Small intestine (tissue), 7 donors: ENCODE data around the gene DNAJA1. TPM values are rescaled to one million over a fixed set of nuclear protein-coding genes. Genes with fewer than 3 reads are reported as not detected.

Experiments
- DNase-seq, 2 donors: peaks; one replicate each; pipeline versions ENCODE4 v3.0.0 to v3.0.0-alpha.2; 2013
- FAIRE-seq: peaks from 2 replicates; lab custom pipeline; 2012; peaks lifted over from hg19 to GRCh38; lab: Jason Lieb, UNC
- H3K27ac ChIP-seq, 3 donors: one replicate each; pipeline ENCODE4 v1.5.1; 2013; ENCODE audit warnings: low read length in 2 of 3, mild to moderate bottlenecking in 2 of 3, control low read depth in 1 of 3, inconsistent platforms in 1 of 3, low read depth in 1 of 3, moderate library complexity in 1 of 3
- H3K27me3 ChIP-seq, 3 donors: one replicate each; pipeline ENCODE4 v1.6.1; 2013; ENCODE audit warnings: low read length in 3 of 3, inconsistent platforms in 1 of 3; ENCODE audit not compliant: control insufficient read depth in 3 of 3, insufficient read depth in 3 of 3
- H3K36me3 ChIP-seq, 3 donors: one replicate each; pipeline ENCODE4 v1.6.1; 2013; ENCODE audit warnings: low read length in 3 of 3, inconsistent platforms in 1 of 3, low read depth in 1 of 3, mild to moderate bottlenecking in 1 of 3, moderate library complexity in 1 of 3; ENCODE audit not compliant: control insufficient read depth in 3 of 3, insufficient read depth in 2 of 3
- H3K4me1 ChIP-seq, 3 donors: one replicate each; pipeline ENCODE4 v1.6.1; 2013; ENCODE audit warnings: low read length in 2 of 3, inconsistent platforms in 1 of 3, low read depth in 1 of 3, mild to moderate bottlenecking in 1 of 3, moderate library complexity in 1 of 3; ENCODE audit not compliant: control insufficient read depth in 3 of 3, insufficient read depth in 2 of 3
- H3K4me3 ChIP-seq, 3 donors: one replicate each; pipeline ENCODE4 v1.5.1; 2013; ENCODE audit warnings: low read length in 3 of 3, control low read depth in 1 of 3, inconsistent platforms in 1 of 3, low read depth in 1 of 3, mild to moderate bottlenecking in 1 of 3, moderate library complexity in 1 of 3
- H3K9me3 ChIP-seq, 2 donors: one replicate each; pipeline ENCODE4 v1.6.1; 2013; ENCODE audit warnings: low read depth in 1 of 2, low read length in 1 of 2; ENCODE audit not compliant: control insufficient read depth in 2 of 2, insufficient read depth in 1 of 2
- WGBS, 3 donors: extraction: QIAGEN DNeasy Blood & Tissue Kit; methylation state at CpG; one replicate each; pipeline ENCODE4 v1.1.7; 2013; 5-methylcytosine and 5-hydroxymethylcytosine counted together
- polyA plus RNA-seq, 4 donors: library from polyadenylated mRNA; stranded (reverse) in 3 of 4; unstranded in 1 of 4; fragments of 200-250 nt in 3 of 4; fragments of 120-200 nt in 1 of 4; gene quantifications; one replicate each; pipeline versions ENCODE4 v1.2.1 to v1.2.3, GENCODE V29; 2013
- donor health status: healthy with polysubstance abuse.
- donor health status: control.
- donor health status: control.
- donor health status: Bipolar disorder and iron deficiency.
- donor health status: healthy.

Gene DNAJA1
- polyA plus RNA-seq, 4 donors, result 40.8 to 123 (median 55.4) TPM

GRCh38 chr9:33032865-33033264, 7.8 kb downstream of the DNAJA1 start:
- H3K9me3 ChIP-seq, result no peaks in the 10 kb centered on the region
- H3K27me3 ChIP-seq, result no peaks in the 10 kb centered on the region
- 65 to 82% (median 78%) methylated on average over 5 of the region's 5 CpGs for WGBS, 3 donors
- H3K4me1 ChIP-seq, result peaks cover 0 to 12% (median 3%) of the 10 kb centered on the region in 3 donors
- no peak for FAIRE-seq
- no peak overlapping the region for H3K27ac ChIP-seq
- DNase-seq, result no peak
- peaks cover 16 to 47% (median 18%) of the 10 kb centered on the region in 3 donors for H3K36me3 ChIP-seq
- no peak overlapping the region for H3K4me3 ChIP-seq

- Histone ChIP-seq H3K4me1 (peaks cover 0 to 4% (median 2%) of the 10 kb centered on the region in 3 donors), H3K36me3 (peaks cover 9 to 21% (median 17%) of the 10 kb centered on the region in 3 donors), H3K4me3 (no peak overlapping the region), H3K27me3 (no peaks in the 10 kb centered on the region), H3K27ac (no peak overlapping the region), H3K9me3 (no peaks in the 10 kb centered on the region)
- 88 to 92% (median 91%) methylated on average over 9 of the region's 9 CpGs for WGBS, 3 donors
- DNase-seq (no peak), FAIRE-seq (no peak)
These were observed 15.8 kb downstream of the DNAJA1 start for GRCh38 chr9:33040792-33041431.

GRCh38 chr9:33041432-33042188, 16.5 kb downstream of the DNAJA1 start:
- FAIRE-seq (no peak), DNase-seq (no peak)
- no peaks in the 10 kb centered on the region for H3K9me3 ChIP-seq
- 82 to 86% (median 82%) methylated on average over 9 to 10 of the region's 10 CpGs for whole genome bisulfite sequencing, 3 donors
- peaks cover 0 to 4% (median 0%) of the 10 kb centered on the region in 3 donors for H3K4me1 ChIP-seq
- peaks cover 7 to 18% (median 17%) of the 10 kb centered on the region in 3 donors for H3K36me3 ChIP-seq
- no peak overlapping the region for H3K27ac ChIP-seq
- H3K4me3 ChIP-seq, result no peak overlapping the region
- H3K27me3 ChIP-seq, result no peaks in the 10 kb centered on the region

GRCh38 chr9:33042473-33042872, 17.4 kb downstream of the DNAJA1 start:
- Histone ChIP-seq H3K4me3 (no peak overlapping the region), H3K27me3 (no peaks in the 10 kb centered on the region), H3K36me3 (peaks cover 4 to 19% (median 15%) of the 10 kb centered on the region in 3 donors), H3K27ac (no peak overlapping the region), H3K9me3 (no peaks in the 10 kb centered on the region), H3K4me1 (peaks cover 0 to 8% (median 0%) of the 10 kb centered on the region in 3 donors)
- FAIRE-seq, result no peak
- DNase-seq, result no peak
- WGBS, 3 donors, result 65 to 77% (median 65%) methylated on average over 8 of the region's 8 CpGs

- H3K4me1 ChIP-seq, result peaks cover 0 to 15% (median 0%) of the 10 kb centered on the region in 3 donors
- no peaks in the 10 kb centered on the region for H3K27me3 ChIP-seq
- 29 to 41% (median 35%) methylated on average over 8 of the region's 8 CpGs for WGBS, 3 donors
- no peaks in the 10 kb centered on the region for H3K9me3 ChIP-seq
- DNase-seq (no peak), FAIRE-seq (no peak)
- peak overlapping the region in 2 of 3 donors; percentile 81 to 96 for H3K27ac ChIP-seq
- peaks cover 3 to 14% (median 9%) of the 10 kb centered on the region in 3 donors for H3K36me3 ChIP-seq
- peak overlapping the region in 2 of 3 donors; percentile 45 to 60 for H3K4me3 ChIP-seq
These were observed 18.6 kb downstream of the DNAJA1 start for GRCh38 chr9:33043671-33044070.

GRCh38 chr9:33044162-33044673, 19.1 kb downstream of the DNAJA1 start:
- H3K4me1 ChIP-seq, result peaks cover 0 to 15% (median 0%) of the 10 kb centered on the region in 3 donors
- H3K4me3 ChIP-seq, result peak overlapping the region; percentile 45 to 73 (median 60)
- peaks cover 2 to 11% (median 9%) of the 10 kb centered on the region in 3 donors for H3K36me3 ChIP-seq
- peak overlapping the region; percentile 80 to 96 (median 81) for H3K27ac ChIP-seq
- no peak for FAIRE-seq
- no peaks in the 10 kb centered on the region for H3K27me3 ChIP-seq
- 0 to 1% (median 0%) methylated on average over 28 to 41 of the region's 41 CpGs for WGBS, 3 donors
- peak; percentile 87 to 93 for DNase-seq
- no peaks in the 10 kb centered on the region for H3K9me3 ChIP-seq

GRCh38 chr9:33044677-33045282, 19.7 kb downstream of the DNAJA1 start:
- Histone ChIP-seq H3K27ac (peak overlapping the region; percentile 80 to 96 (median 81)), H3K4me3 (peak overlapping the region; percentile 45 to 73 (median 60)), H3K9me3 (no peaks in the 10 kb centered on the region), H3K36me3 (peaks cover 2 to 14% (median 13%) of the 10 kb centered on the region in 3 donors), H3K4me1 (peaks cover 0 to 15% (median 0%) of the 10 kb centered on the region in 3 donors), H3K27me3 (no peaks in the 10 kb centered on the region)
- 16 to 35% (median 34%) methylated on average over 12 of the region's 12 CpGs for WGBS, 3 donors
- DNase-seq (peak; percentile 55 to 61), FAIRE-seq (no peak)

- no peak overlapping the region for H3K27ac ChIP-seq
- H3K36me3 ChIP-seq, result peaks cover 2 to 13% (median 11%) of the 10 kb centered on the region in 3 donors
- H3K4me1 ChIP-seq, result peaks cover 0 to 15% (median 0%) of the 10 kb centered on the region in 3 donors
- no peaks in the 10 kb centered on the region for H3K9me3 ChIP-seq
- DNase-seq (no peak), FAIRE-seq (no peak)
- WGBS, 3 donors, result 74 to 96% (median 94%) methylated on average over 1 of the region's 1 CpG
- H3K27me3 ChIP-seq, result no peaks in the 10 kb centered on the region
- H3K4me3 ChIP-seq, result no peak overlapping the region
These were observed 21.0 kb downstream of the DNAJA1 start for GRCh38 chr9:33046061-33046460.
